GM21360 (cell line): Measurements from ENCODE around the gene RBBP7.
A peak's percentile ranks its signal among the peaks of the same experiment; 100 is the strongest.

ENCODE experiments used
- ATAC-seq: cut with Tn5 transposase; IDR thresholded peaks from one replicate; pipeline ENCODE4 v1.9.1; 2021; ENCODE audit warnings: mild to moderate bottlenecking, moderate library complexity; ENCODE audit not compliant: unreplicated experiment

Gene RBBP7

DNA sequence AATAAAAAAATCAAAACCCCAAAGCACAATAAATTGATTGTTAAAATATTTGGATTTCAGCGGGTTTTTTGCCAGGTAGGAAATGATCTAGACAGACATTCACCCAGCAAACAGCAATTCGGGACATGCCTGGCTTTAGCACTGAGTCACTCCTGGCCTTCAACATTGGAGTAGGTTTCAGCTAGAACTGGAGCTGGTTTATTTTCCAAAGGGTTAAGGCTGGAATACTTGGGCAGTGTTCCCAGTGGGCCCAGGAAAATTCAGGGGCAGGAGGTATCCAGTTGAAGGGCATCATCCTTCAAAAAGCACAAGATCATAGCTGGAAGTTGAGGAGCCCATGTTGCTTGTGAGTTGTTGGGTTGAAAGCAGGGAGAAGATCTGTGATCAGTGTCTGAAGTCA, 42.9 kb downstream of the RBBP7 start:
- ATAC-seq, result no peak

GRCh38 chrX:16826207-16826606, 44.0 kb downstream of the RBBP7 start:
- ATAC-seq, result no peak

DNA sequence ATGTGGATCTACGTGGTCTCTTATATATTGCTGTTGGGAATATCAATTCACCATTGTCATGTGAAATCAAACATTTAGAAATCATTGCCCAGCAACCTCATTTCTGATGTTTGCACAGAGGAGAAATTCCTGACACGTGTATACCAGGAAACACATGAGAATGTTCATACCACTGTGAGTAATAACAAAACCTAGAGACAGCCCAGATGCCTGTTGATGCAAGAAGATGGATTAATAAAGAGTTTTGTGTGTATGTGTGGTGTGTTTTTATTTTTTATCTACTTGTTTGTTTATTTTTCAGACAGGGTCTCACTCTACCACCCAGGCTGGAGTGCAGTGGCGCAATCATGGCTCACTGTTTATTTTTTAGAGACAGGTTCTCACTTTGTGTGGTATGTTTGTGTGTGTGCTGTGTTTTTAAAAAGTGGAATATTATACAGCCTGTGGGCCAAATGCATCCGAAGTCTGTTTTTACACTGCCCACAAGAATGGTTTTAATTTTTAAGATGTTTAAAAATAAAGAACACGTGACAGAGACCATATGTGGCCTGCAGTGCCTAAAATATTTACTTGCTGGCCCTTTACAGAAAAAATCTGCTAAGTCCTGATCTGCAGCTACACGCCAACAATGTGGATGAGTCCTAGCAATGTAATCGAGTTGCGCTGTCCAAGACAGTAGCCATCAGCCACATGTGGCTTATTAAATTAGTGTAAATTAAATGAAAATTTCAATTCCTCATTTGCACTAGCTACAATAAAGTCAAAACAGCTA, 44.7 kb downstream of the RBBP7 start:
- no peak for ATAC-seq

GRCh38 chrX:16822723-16823122, 47.4 kb downstream of the RBBP7 start:
- ATAC-seq, result no peak

- ATAC-seq, result no peak
Measured at GRCh38 chrX:16819634-16820033, 50.5 kb downstream of the RBBP7 start.

DNA sequence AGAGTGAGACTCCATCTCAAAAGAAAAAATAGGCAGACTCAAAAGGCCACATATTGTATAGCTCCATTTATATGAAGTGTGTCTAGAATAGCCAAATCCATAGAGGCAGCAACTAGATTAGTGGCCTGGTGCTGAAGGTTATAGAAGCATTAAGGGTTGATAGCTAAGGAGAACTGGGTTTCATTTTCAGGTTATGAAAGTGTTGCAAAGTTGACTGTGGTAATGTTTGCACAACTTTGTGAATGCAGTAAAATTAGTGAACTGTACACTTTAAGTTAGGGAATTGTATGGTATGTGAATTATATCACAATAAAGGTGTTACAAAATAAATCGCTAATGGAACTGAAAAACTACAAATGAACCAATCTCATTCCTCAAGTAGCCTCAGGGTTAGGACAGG, 55.6 kb downstream of the RBBP7 start:
- ATAC-seq, result no peak

DNA sequence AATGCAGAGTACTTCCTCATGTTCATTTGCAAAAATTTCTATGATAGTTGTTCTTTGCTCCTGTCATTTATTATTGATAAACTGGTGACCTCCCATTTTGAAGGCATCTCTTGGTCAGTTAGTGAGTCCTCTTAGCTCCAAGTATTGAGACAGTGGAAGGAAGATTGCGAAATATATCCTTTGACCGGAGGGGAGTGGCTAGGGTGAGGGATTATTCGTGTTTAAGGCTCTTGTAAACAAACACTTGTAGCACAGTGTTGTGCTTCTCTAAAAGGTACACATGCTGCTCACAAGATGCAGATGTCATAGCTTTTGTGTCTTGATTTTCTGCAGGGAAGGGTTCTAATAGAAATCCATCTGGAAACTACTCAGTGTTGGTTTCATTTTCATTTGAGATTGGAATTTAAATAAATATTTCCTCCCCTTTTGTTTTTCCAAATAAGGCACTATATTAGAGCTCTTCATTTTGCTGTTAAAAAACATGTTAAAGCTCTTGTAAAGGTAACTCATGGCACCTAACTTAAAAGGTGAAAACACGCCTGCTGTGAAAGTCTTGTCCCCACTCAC, 62.1 kb downstream of the RBBP7 start:
- ATAC-seq, result no peak

GRCh38 chrX:16807548-16807947, 62.6 kb downstream of the RBBP7 start:
- no peak for ATAC-seq

DNA sequence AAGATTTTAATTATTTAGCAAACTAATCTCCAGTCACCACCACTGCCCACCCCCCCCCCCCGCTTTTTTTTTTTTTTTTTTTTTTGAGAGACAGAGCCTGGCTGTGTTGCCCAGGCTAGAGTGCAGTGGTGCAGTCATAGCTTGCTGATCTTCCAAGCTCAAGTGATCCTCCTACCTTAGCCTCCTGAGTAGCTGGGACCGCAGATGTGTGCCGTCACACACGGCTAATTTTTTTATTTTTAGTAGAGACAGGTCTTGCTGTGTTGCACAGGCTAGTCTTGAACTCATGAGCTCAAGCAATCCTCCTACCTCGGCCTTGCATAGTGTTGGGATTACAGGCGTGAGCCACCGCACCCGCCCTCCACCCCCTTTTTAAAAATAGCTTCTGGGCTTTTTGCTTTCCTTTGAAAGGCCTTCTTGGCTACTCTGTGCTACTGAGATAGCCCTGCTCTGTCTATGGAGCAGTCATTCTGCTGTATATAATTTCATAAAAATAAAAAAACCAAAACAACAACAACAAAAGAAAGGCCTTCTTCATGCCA, 65.2 kb downstream of the RBBP7 start:
- ATAC-seq, result peak; percentile 91

DNA sequence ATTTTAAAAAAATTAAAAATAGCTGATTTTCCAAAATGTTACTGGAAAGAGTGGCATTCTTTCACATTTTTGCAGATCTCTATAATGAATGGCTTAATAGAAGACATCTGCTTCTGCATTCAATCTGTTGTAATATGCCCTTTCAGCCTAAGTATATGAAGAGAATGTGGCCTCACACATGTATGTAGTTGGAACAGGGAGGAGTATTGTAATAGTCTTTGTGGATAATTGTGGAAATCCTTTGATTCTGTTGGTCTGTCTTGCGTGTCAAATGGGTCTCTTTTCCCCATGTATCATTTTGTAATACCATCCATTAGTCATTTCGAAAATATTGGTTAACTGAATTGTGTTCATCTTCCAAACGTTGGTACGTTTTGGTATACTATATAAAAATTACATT, 72.3 kb downstream of the RBBP7 start:
- ATAC-seq, result no peak

GRCh38 chrX:16797358-16797757, 72.8 kb downstream of the RBBP7 start:
- no peak for ATAC-seq

DNA sequence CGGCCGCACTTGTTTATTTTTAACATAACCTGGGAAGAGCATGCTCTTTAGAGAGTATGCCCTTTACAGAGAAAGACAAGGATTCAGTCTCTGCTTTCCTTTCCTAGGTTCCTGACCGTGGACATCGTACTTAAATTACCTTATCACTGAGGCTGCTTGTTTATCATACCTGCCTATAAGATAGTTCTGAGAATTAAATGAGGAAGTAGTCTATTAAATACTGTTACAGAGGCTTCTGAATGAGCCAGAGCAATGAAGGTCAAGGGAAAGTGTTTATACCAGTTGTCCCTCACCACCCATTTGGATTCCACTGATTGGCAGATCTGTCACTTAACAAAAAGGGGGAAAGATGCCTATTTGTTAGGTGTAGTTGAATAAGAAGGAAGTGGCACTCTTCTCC, 73.9 kb downstream of the RBBP7 start:
- no peak for ATAC-seq
